PC-3 (cell line): ENCODE data around the gene JMJD7. TPM values are rescaled to one million over a fixed set of nuclear protein-coding genes. Genes with fewer than 3 reads are reported as not detected.
A peak's percentile ranks its signal among the peaks of the same experiment; 100 is the strongest.

Source experiments
- ATAC-seq: fragments of 200-7000 bp; cut with Tn5 transposase; 2 replicates; pipeline ENCODE4 v1.9.1; 2020; ENCODE audit warnings: mild to moderate bottlenecking, moderate library complexity
- BruUV-seq: library from RNA; stranded (reverse); fragments of 400-500 nt; replicated peaks from 2 replicates; lab custom pipeline; 2021; lab: Mats Ljungman, UMichigan
- CTCF ChIA-PET: fragments of 300-600 bp; sonication (Branson Sonifier 250); formaldehyde crosslinking; loops from one replicate; lab custom pipeline; 2022; ENCODE audit warnings: antibody characterized with exemption; lab: Charles Lee
- POLR2A ChIA-PET: fragments of 300-600 bp; sonication (Branson Sonifier 250); formaldehyde crosslinking; loops from one replicate; lab custom pipeline; 2022; ENCODE audit warnings: antibody characterized with exemption; ENCODE audit not compliant: unreplicated experiment; lab: Charles Lee
- DNase-seq: peaks from one replicate; pipeline ENCODE4 v3.0.0-alpha.2; 2015
- H2AFZ ChIP-seq: fragments of 300-600 bp; sonication (generic); 2 replicates; pipeline ENCODE4 v1.6.0; 2016; ENCODE audit warnings: antibody characterized with exemption, low read length
- H3F3A ChIP-seq: fragments of 300-600 bp; sonication (generic); one replicate; pipeline ENCODE4 v1.6.0; 2017; ENCODE audit warnings: antibody characterized with exemption, low read length, control low read depth, mild to moderate bottlenecking; ENCODE audit not compliant: unreplicated experiment
- H3K27ac ChIP-seq: fragments of 300-600 bp; sonication (generic); 2 replicates; pipeline ENCODE4 v1.5.1; 2016; ENCODE audit warnings: mild to moderate bottlenecking, low read length
- H3K27me3 ChIP-seq: fragments of 300-600 bp; sonication (generic); 2 replicates; pipeline ENCODE4 v1.6.1; 2016; ENCODE audit warnings: low read length, mixed read lengths
- H3K36me3 ChIP-seq: fragments of 300-600 bp; sonication (generic); 2 replicates; pipeline ENCODE4 v1.6.1; 2016; ENCODE audit warnings: low read depth, mixed run types, low read length, mixed read lengths
- H3K4me1 ChIP-seq: fragments of 300-600 bp; sonication (generic); 2 replicates; pipeline ENCODE4 v1.5.1; 2016; ENCODE audit warnings: low read length; ENCODE audit not compliant: insufficient read depth
- H3K4me2 ChIP-seq: fragments of 300-600 bp; sonication (generic); 2 replicates; pipeline ENCODE4 v1.6.0; 2016; ENCODE audit warnings: low read length
- H3K4me3 ChIP-seq: fragments of 300-600 bp; sonication (generic); 2 replicates; pipeline ENCODE4 v1.5.1; 2016; ENCODE audit warnings: mild to moderate bottlenecking, low read length, mixed read lengths
- H3K79me2 ChIP-seq: fragments of 300-600 bp; sonication (generic); 2 replicates; pipeline ENCODE4 v1.6.1; 2017; ENCODE audit warnings: low read length, mixed read lengths
- H3K9ac ChIP-seq: fragments of 300-600 bp; sonication (generic); 2 replicates; pipeline ENCODE4 v1.6.0; 2016; ENCODE audit warnings: mild to moderate bottlenecking, low read length
- H3K9me2 ChIP-seq: fragments of 300-600 bp; sonication (generic); replicated peaks from 2 replicates; pipeline ENCODE4 v1.6.1; 2016; ENCODE audit warnings: mixed run types, low read length, mixed read lengths
- H3K9me3 ChIP-seq: fragments of 300-600 bp; sonication (generic); 2 replicates; pipeline ENCODE4 v1.6.1; 2016; ENCODE audit warnings: low read length, mixed read lengths
- H4K20me1 ChIP-seq: fragments of 300-600 bp; sonication (generic); 2 replicates; pipeline ENCODE4 v1.6.1; 2016; ENCODE audit warnings: low read length, mixed read lengths
- EZH2 ChIP-seq: fragments of 300-600 bp; sonication (generic); IDR thresholded peaks from one replicate; pipeline ENCODE4 v1.6.1; 2017; ENCODE audit warnings: antibody characterized with exemption, mild to moderate bottlenecking, low read length; ENCODE audit not compliant: unreplicated experiment
- EZH2phosphoT487 ChIP-seq: fragments of 300-600 bp; sonication (generic); IDR thresholded peaks from 2 replicates; pipeline ENCODE4 v1.6.1; 2018; ENCODE audit warnings: mild to moderate bottlenecking, antibody characterized with exemption, low read length, borderline replicate concordance
- intact Hi-C: fragments of 100-400 bp; cut with micrococcal nuclease; formaldehyde crosslinking; loops from 2 replicates; pipeline ENCODE4 v1.9.0; 2023
- total RNA-seq: library from RNA; depleted of rRNA; stranded (reverse); fragments of >200 nt; gene quantifications from 2 replicates; pipeline ENCODE4 v1.2.3, GENCODE V29; 2014
- TF ChIP-seq, protein P1 (sequence below): fragments of 300-600 bp; sonication (generic); conservative IDR thresholded peaks from 2 replicates; pipeline ENCODE4 v1.5.1; 2017; ENCODE audit warnings: antibody characterized with exemption, low read depth, mild to moderate bottlenecking, low read length

JMJD7 gene
- total RNA-seq, 1 experiment from 2014 or later: 13.7 TPM

DNA sequence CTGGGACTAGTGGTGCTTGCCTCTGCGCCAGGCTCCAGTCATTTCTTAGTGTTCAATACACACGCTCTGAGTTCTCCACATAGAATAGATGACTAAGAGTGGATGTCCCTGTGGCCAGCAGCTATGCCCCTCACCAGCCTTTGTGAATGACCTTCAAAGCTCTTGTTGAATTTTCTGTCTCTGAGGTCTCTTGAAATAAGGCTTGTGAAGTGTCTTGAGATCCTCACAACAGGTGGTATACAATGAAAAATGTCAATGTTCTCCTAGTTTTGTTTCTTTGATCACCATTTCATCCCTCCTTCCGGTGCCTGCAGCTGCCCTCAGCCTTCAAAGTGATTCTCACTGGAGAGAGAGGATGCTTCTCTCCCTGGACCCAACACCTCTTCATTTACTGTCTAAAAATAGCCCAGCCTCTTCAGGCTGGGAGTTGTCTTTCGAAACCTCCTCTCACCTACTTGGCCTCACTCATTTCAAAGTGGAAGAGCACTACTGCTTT is 48.2 kb upstream of the JMJD7 start:
- H3K27me3 ChIP-seq: no peaks in the 10 kb centered on the region
- TF ChIP-seq EZH2phosphoT487: no peak
- TF ChIP-seq, protein P1, sequence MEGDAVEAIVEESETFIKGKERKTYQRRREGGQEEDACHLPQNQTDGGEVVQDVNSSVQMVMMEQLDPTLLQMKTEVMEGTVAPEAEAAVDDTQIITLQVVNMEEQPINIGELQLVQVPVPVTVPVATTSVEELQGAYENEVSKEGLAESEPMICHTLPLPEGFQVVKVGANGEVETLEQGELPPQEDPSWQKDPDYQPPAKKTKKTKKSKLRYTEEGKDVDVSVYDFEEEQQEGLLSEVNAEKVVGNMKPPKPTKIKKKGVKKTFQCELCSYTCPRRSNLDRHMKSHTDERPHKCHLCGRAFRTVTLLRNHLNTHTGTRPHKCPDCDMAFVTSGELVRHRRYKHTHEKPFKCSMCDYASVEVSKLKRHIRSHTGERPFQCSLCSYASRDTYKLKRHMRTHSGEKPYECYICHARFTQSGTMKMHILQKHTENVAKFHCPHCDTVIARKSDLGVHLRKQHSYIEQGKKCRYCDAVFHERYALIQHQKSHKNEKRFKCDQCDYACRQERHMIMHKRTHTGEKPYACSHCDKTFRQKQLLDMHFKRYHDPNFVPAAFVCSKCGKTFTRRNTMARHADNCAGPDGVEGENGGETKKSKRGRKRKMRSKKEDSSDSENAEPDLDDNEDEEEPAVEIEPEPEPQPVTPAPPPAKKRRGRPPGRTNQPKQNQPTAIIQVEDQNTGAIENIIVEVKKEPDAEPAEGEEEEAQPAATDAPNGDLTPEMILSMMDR: no peak
- TF ChIP-seq EZH2: no peak
- intact Hi-C loops: loop anchor here (1.0 kb wide), 1 partner anchor 23 kb away; no protein-coding TSS in a partner anchor
- H3K27ac ChIP-seq: no peak overlapping the region
- 0 out of 2 replicates have a peak, but pooled peaks cover 4% of the 10 kb centered on the region for H4K20me1 ChIP-seq
- no peaks in the 10 kb centered on the region for H3K9me2 ChIP-seq
- POLR2A ChIA-PET: no interaction called here
- no peak overlapping the region for H2AFZ ChIP-seq
- no peak overlapping the region for H3K9ac ChIP-seq
- no TSS peak for BruUV-seq
- DNase-seq (no peak), ATAC-seq (no peak)
- no peaks in the 10 kb centered on the region for H3F3A ChIP-seq
- CTCF ChIA-PET: no interaction called here
- peaks cover 53% of the 10 kb centered on the region for H3K4me1 ChIP-seq
- H3K4me3 ChIP-seq: no peak overlapping the region
- H3K4me2 ChIP-seq: 0 out of 2 replicates have a peak overlapping the region, but pooled peaks have one; percentile 3
- H3K36me3 ChIP-seq: 0 out of 2 replicates have a peak, but pooled peaks cover 4% of the 10 kb centered on the region
- H3K9me3 ChIP-seq: no peaks in the 10 kb centered on the region
- H3K79me2 ChIP-seq: peaks cover 92% of the 10 kb centered on the region

DNA sequence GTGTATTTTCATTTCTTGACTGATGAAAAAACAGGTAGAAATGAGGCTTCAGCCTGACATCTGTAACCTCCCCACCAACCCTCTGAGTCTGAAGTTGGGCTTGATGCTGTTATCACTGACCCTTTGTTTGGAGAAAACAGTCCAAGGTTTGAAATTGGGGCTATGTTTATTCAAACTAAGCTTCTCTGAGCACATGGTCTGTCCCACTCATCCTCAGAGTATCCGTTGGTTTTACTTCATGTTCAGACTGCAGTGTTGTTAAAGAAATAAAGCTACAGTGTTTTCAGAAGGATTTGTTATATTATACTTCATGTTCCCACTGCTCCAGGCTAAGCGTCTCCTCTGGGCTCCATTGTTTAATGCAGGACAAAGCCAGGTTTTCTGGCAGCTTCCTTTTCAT is 47.6 kb upstream of the JMJD7 start:
- H3K27me3 ChIP-seq: no peaks in the 10 kb centered on the region
- no peak overlapping the region for H2AFZ ChIP-seq
- BruUV-seq: no TSS peak
- H4K20me1 ChIP-seq: 0 out of 2 replicates have a peak, but pooled peaks cover 4% of the 10 kb centered on the region
- ChIA-PET CTCF (no interaction called here), POLR2A (no interaction called here)
- ATAC-seq (no peak), DNase-seq (no peak)
- H3F3A ChIP-seq: no peaks in the 10 kb centered on the region
- TF ChIP-seq EZH2phosphoT487 (no peak), EZH2 (no peak)
- TF ChIP-seq, protein P1: no peak
- H3K36me3 ChIP-seq: 0 out of 2 replicates have a peak, but pooled peaks cover 4% of the 10 kb centered on the region
- H3K9me2 ChIP-seq: no peaks in the 10 kb centered on the region
- intact Hi-C loops: loop anchor here (1.0 kb wide), 1 partner anchor 22 kb away; no protein-coding TSS in a partner anchor
- no peaks in the 10 kb centered on the region for H3K9me3 ChIP-seq
- H3K4me1 ChIP-seq: peaks cover 48% of the 10 kb centered on the region
- peaks cover 92% of the 10 kb centered on the region for H3K79me2 ChIP-seq
- H3K27ac ChIP-seq: no peak overlapping the region
- peak overlapping the region; percentile 3; the same call in 1 of the 2 replicates for H3K4me2 ChIP-seq
- no peak overlapping the region for H3K4me3 ChIP-seq
- H3K9ac ChIP-seq: no peak overlapping the region

DNA sequence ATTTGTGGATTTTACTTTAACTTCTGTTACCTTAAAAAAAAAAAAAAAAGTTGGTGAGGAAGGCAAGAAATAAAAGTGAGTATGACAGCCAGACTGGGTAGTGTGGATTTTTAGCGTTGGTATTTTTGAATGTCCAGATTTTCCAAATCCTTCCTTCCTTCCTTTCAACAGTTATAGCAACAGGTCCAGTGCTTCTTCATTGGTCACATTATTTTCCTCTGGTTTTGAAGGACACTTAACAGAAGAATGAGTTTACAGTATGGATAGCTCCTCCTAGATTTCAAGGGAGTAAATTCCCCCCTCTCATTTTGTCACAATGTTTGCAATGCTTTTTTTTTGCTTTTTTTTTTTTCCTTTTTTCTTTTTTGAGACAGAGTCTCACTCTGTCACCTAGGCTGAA is 47.2 kb upstream of the JMJD7 start:
- intact Hi-C loops: loop anchor here (1.0 kb wide), 1 partner anchor 22 kb away; no protein-coding TSS in a partner anchor
- Histone ChIP-seq H4K20me1 (0 out of 2 replicates have a peak, but pooled peaks cover 4% of the 10 kb centered on the region), H3K9me2 (no peaks in the 10 kb centered on the region), H2AFZ (no peak overlapping the region), H3K4me2 (no peak overlapping the region), H3F3A (no peaks in the 10 kb centered on the region), H3K27ac (no peak overlapping the region), H3K4me3 (no peak overlapping the region), H3K79me2 (peaks cover 92% of the 10 kb centered on the region), H3K4me1 (peaks cover 44% of the 10 kb centered on the region), H3K27me3 (no peaks in the 10 kb centered on the region), H3K9me3 (no peaks in the 10 kb centered on the region), H3K36me3 (0 out of 2 replicates have a peak, but pooled peaks cover 4% of the 10 kb centered on the region), H3K9ac (no peak overlapping the region)
- no TSS peak for BruUV-seq
- ChIA-PET CTCF (no interaction called here), POLR2A (no interaction called here)
- no peak for ATAC-seq
- no peak for DNase-seq
- TF ChIP-seq EZH2phosphoT487: no peak
- TF ChIP-seq, protein P1: no peak
- no peak for TF ChIP-seq EZH2
